Osteoblast (primary cell): Measurements from ENCODE around the gene VDAC1. TPM values are rescaled to one million over a fixed set of nuclear protein-coding genes. Genes with fewer than 3 reads are reported as not detected.

Experiments
- DNase-seq: peaks from one replicate; pipeline ENCODE4 v3.0.0; 2011; ENCODE audit warnings: low spot score, mixed read lengths; ENCODE audit not compliant: insufficient read length; ENCODE audit errors: missing footprints
- H2AFZ ChIP-seq: 2 replicates; pipeline ENCODE4 v1.6.0; 2011; ENCODE audit warnings: mild to moderate bottlenecking, low read length
- H3K27ac ChIP-seq: 2 replicates; pipeline ENCODE4 v1.5.1; 2011; ENCODE audit warnings: mild to moderate bottlenecking, low read depth, low read length, moderate library complexity
- H3K27me3 ChIP-seq: 2 replicates; pipeline ENCODE4 v1.6.0; 2012; ENCODE audit warnings: mild to moderate bottlenecking, control low read depth, inconsistent platforms, low read length, moderate library complexity; ENCODE audit not compliant: insufficient read depth
- H3K36me3 ChIP-seq: 2 replicates; pipeline ENCODE4 v1.5.1; 2011; ENCODE audit warnings: mild to moderate bottlenecking, low read length, control low read depth, moderate library complexity; ENCODE audit not compliant: insufficient read depth
- H3K4me1 ChIP-seq: 2 replicates; pipeline ENCODE4 v1.5.1; 2011; ENCODE audit warnings: mild to moderate bottlenecking, low read length, control low read depth, moderate library complexity; ENCODE audit not compliant: insufficient read depth
- H3K4me2 ChIP-seq: 2 replicates; pipeline ENCODE4 v1.6.0; 2011; ENCODE audit warnings: mild to moderate bottlenecking, low read length; ENCODE audit not compliant: insufficient read depth
- H3K4me3 ChIP-seq: fragments of 200-600 bp; sonication (generic); 3 replicates; pipeline ENCODE4 v1.5.1; 2012; ENCODE audit warnings: mild to moderate bottlenecking, low read length, inconsistent platforms; ENCODE audit not compliant: insufficient read depth
- H3K79me2 ChIP-seq: 2 replicates; pipeline ENCODE4 v1.6.0; 2012; ENCODE audit warnings: mild to moderate bottlenecking, low read length, control low read depth, inconsistent platforms; ENCODE audit not compliant: insufficient read depth
- H3K9me3 ChIP-seq: 2 replicates; pipeline ENCODE4 v1.5.1; 2011; ENCODE audit warnings: low read depth, low read length, control low read depth
- H4K20me1 ChIP-seq: 2 replicates; pipeline ENCODE4 v1.6.0; 2012; ENCODE audit warnings: mild to moderate bottlenecking, low read length, control low read depth; ENCODE audit not compliant: insufficient read depth
- total RNA-seq: library from RNA; depleted of rRNA; stranded (reverse); fragments of >200 nt; gene quantifications from 2 replicates; pipeline ENCODE4 v1.2.3, GENCODE V29; 2012
- TF ChIP-seq, protein P1 (sequence below): IDR thresholded peaks from 2 replicates; pipeline ENCODE4 v1.5.1; 2011; ENCODE audit warnings: mild to moderate bottlenecking, low read depth, low read length, moderate library complexity; ENCODE audit errors: extremely low read depth

VDAC1 gene
- total RNA-seq, 1 donor, result 264 TPM

DNA sequence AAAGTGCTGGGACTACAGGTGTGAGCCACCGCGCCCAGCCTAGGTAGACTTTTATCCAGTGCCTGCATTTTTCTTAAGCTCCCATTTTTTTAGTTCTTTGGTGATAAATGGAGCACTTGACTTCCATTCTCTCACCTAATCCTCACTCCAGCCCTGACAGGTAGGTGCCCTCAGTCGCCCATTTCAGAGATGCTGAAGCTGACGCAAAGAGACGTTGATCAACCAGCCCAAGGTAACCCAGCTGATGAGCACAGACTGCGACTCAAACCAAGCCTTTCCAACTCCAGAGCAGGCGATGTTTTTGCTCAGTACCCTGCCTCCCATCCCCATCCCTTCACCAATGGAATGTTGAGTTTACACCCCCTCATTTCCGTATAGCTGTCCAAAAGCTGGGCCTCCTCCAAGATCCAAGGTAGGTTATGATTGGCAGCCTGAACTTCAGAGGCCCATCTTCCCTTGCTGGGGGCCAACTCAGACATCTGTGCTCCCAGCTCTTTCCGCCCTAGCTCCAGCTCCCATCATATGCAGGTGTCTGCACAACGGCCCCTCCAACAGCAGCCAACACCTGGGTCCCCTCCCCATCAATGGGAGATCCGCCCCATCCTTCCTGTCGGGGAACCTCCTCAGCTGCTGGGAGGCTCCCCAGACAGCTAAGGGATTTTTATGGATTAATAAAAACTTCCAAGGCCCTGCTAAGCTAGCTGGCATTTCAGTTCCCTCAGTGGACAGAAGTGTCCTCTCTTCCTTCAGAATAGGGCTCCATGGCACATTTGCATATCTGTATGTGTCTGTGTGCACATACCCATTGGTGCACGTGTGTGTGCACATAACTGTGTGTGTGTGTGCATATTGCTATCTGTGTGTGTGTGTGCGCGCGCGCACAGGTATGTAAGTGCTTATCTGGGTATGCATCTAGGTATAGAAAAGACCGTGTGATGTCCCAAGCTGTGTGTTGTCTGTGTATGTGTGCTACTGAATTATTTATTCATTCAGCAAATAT lies 39.3 kb upstream of the VDAC1 start:
- no peak overlapping the region for H3K4me2 ChIP-seq
- no peaks in the 10 kb centered on the region for H3K36me3 ChIP-seq
- H3K4me3 ChIP-seq, result no peak overlapping the region
- H2AFZ ChIP-seq, result no peak overlapping the region
- DNase-seq, result peak; percentile 42
- H3K9me3 ChIP-seq, result no peaks in the 10 kb centered on the region
- TF ChIP-seq, protein P1, sequence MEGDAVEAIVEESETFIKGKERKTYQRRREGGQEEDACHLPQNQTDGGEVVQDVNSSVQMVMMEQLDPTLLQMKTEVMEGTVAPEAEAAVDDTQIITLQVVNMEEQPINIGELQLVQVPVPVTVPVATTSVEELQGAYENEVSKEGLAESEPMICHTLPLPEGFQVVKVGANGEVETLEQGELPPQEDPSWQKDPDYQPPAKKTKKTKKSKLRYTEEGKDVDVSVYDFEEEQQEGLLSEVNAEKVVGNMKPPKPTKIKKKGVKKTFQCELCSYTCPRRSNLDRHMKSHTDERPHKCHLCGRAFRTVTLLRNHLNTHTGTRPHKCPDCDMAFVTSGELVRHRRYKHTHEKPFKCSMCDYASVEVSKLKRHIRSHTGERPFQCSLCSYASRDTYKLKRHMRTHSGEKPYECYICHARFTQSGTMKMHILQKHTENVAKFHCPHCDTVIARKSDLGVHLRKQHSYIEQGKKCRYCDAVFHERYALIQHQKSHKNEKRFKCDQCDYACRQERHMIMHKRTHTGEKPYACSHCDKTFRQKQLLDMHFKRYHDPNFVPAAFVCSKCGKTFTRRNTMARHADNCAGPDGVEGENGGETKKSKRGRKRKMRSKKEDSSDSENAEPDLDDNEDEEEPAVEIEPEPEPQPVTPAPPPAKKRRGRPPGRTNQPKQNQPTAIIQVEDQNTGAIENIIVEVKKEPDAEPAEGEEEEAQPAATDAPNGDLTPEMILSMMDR, result no peak
- H4K20me1 ChIP-seq, result no peaks in the 10 kb centered on the region
- H3K4me1 ChIP-seq, result peaks cover 7% of the 10 kb centered on the region
- H3K27me3 ChIP-seq, result no peaks in the 10 kb centered on the region
- H3K79me2 ChIP-seq, result no peaks in the 10 kb centered on the region
- no peak overlapping the region for H3K27ac ChIP-seq

DNA sequence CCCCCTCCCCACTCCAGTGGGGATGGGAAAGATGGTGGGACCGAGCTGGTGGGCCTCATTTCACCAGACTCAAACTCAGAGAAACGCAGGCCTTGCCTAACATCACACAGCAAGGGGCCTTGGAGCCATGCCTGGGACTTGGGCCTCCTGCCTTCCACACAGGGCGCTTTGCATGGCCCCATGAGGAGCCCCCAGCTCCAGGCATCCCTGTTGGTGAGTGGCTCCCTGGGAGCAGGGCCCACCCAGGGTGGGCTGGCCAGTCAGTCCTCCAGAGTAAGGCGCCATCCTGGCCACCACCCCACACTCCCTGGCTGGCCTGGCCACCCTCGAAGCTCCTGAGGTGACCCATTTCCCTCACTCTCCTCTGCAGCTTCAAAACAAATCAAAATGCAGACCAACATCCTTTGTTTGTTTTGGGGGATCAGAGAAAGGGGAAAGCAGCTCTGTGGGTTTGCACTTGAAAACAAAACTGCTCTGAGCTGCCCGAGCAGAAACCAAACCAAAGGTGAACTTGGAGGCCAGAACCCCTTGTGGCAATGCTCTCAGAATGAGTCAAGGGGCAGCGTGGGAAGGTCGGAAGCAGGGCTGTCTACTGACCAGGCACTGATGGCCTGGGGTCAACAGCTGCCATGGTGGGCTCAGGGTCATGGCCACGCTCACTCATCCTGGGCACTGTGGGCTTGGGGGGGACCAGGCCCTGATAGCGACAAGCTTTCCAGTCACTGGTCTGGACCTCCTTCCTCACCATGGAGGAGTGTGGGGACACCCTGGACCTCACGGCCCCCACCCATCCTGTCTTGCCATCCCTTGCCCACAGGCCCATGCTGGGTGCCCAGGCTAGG lies 37.0 kb upstream of the VDAC1 start:
- Histone ChIP-seq H3K4me2 (no peak overlapping the region), H3K79me2 (no peaks in the 10 kb centered on the region), H2AFZ (peak overlapping the region; percentile 28), H3K27me3 (no peaks in the 10 kb centered on the region), H3K4me3 (no peak overlapping the region), H3K4me1 (peaks cover 7% of the 10 kb centered on the region), H4K20me1 (no peaks in the 10 kb centered on the region), H3K27ac (no peak overlapping the region), H3K36me3 (no peaks in the 10 kb centered on the region), H3K9me3 (no peaks in the 10 kb centered on the region)
- TF ChIP-seq, protein P1, result no peak
- DNase-seq, result peak; percentile 29

DNA sequence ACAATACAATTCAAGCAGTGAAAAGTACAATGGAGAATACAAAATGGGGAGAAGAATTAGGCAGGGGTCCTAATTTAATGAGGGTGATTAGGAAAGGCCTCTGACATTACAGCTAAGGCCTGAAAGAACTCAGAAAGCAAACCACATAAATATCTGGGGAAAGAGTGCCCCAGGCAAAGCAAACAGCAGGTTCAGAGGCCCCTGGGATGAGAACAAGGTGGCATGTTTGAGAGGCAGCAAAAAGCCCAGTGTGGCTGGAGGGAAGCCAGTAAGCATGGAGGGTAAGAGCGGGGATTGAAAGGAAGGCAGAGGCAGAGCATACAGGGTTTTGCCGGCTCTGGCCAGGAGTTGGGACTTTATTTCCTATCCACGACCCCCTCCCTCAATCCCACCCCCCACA lies 33.4 kb upstream of the VDAC1 start:
- H2AFZ ChIP-seq, result no peak overlapping the region
- TF ChIP-seq, protein P1, result no peak
- no peak for DNase-seq
- H3K27ac ChIP-seq, result no peak overlapping the region
- no peak overlapping the region for H3K4me2 ChIP-seq
- peaks cover 7% of the 10 kb centered on the region for H3K4me1 ChIP-seq
- H4K20me1 ChIP-seq, result no peaks in the 10 kb centered on the region
- no peaks in the 10 kb centered on the region for H3K27me3 ChIP-seq
- H3K79me2 ChIP-seq, result no peaks in the 10 kb centered on the region
- no peak overlapping the region for H3K4me3 ChIP-seq
- no peaks in the 10 kb centered on the region for H3K36me3 ChIP-seq
- no peaks in the 10 kb centered on the region for H3K9me3 ChIP-seq

DNA sequence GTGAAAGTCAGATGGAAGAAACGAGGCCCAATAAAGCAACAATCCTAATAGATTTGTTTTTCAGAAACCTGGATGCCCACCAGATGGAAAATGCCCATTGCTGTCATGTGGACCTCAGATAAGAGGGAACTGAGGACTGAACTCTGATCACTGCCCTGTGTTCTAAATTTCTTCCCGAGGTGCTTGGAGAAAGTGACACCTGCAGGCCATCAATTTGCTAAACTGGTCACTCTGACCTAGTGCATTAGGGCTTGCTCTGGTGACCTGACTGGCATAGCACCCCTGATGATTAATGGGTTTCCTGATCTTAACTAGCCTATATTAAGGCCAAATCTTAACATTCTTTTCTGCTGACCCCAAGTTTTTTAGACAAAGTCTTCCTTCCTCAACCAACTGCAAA lies 32.4 kb upstream of the VDAC1 start:
- no peak overlapping the region for H3K4me2 ChIP-seq
- H3K9me3 ChIP-seq, result no peaks in the 10 kb centered on the region
- H3K4me1 ChIP-seq, result peaks cover 12% of the 10 kb centered on the region
- H3K36me3 ChIP-seq, result no peaks in the 10 kb centered on the region
- no peaks in the 10 kb centered on the region for H3K79me2 ChIP-seq
- no peak overlapping the region for H3K4me3 ChIP-seq
- H3K27me3 ChIP-seq, result no peaks in the 10 kb centered on the region
- peak overlapping the region; percentile 3 for H2AFZ ChIP-seq
- no peak for DNase-seq
- H4K20me1 ChIP-seq, result no peaks in the 10 kb centered on the region
- TF ChIP-seq, protein P1, result no peak
- H3K27ac ChIP-seq, result no peak overlapping the region
